Fibroblast of skin of scalp (primary cell): ENCODE results near the gene NBPF20. TPM values are rescaled to one million over a fixed set of nuclear protein-coding genes. Genes with fewer than 3 reads are reported as not detected.
"Not testable (repeated sequence)": the region's sequence is repeated elsewhere in the genome, so short reads cannot be mapped to it uniquely, and the experiment has no call there.

Experiments
- DNase-seq: peaks from one replicate; pipeline ENCODE4 v3.0.0-alpha.2; 2013
- polyA plus RNA-seq, 2 experiments: library from polyadenylated mRNA; unstranded; fragments of 120-200 nt; gene quantifications; one replicate each; pipeline ENCODE4 v1.2.1, GENCODE V29; 2013; ENCODE audit not compliant: insufficient read length in 2 of 2

Gene NBPF20, protein sequence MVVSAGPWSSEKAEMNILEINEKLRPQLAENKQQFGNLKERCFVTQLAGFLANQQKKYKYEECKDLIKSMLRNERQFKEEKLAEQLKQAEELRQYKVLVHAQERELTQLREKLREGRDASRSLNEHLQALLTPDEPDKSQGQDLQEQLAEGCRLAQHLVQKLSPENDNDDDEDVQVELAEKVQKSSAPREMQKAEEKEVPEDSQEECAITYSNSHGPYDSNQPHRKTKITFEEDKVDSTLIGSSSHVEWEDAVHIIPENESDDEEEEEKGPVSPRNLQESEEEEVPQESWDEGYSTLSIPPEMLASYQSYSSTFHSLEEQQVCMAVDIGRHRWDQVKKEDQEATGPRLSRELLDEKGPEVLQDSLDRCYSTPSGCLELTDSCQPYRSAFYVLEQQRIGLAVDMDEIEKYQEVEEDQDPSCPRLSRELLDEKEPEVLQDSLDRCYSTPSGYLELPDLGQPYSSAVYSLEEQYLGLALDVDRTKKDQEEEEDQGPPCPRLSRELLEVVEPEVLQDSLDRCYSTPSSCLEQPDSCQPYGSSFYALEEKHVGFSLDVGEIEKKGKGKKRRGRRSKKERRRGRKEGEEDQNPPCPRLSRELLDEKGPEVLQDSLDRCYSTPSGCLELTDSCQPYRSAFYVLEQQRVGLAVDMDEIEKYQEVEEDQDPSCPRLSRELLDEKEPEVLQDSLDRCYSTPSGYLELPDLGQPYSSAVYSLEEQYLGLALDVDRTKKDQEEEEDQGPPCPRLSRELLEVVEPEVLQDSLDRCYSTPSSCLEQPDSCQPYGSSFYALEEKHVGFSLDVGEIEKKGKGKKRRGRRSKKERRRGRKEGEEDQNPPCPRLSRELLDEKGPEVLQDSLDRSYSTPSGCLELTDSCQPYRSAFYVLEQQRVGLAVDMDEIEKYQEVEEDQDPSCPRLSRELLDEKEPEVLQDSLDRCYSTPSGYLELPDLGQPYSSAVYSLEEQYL (N-terminal part only)
- polyA plus RNA-seq (2013, experiment 1 of 2; ENCODE audit: insufficient read length): 0.69 TPM
- polyA plus RNA-seq (2013, experiment 2 of 2; ENCODE audit: insufficient read length): 0.86 TPM

DNA sequence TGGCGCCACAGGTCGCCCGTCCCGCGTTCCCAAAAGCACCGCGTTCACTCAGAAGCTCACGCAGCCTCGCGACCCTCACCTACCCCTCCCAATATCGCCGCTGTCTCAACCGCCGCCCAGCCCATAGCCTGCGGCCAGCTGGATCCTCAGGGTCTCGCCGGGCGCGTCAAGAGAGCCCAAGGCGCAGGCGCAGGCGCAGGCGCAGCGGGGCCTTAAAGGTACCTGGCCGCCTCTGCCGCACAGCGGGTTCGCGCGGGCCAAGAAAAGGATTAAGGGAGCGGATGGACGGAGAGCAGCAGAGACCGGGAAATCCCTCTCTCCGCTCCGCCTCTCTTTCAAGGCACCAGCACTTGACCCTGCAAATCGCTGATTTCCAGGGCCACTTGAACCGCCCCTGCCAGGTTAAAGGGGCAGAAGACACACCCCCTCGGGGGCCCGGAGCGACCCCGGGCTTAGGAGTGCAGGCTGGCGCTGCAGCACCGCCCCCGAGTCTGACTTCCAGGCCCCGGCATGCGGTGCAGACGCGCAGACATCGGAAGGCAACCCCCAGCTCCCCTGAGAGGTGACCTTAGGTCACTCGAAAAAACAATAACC lies at the start of gene NBPF20:
TSS of gene NBPF20 (minus strand) at position 168 of the 594 bp plus-strand sequence. CDS start 20,331 bp downstream, outside the sequence.
- peak; percentile 60 for DNase-seq

DNA sequence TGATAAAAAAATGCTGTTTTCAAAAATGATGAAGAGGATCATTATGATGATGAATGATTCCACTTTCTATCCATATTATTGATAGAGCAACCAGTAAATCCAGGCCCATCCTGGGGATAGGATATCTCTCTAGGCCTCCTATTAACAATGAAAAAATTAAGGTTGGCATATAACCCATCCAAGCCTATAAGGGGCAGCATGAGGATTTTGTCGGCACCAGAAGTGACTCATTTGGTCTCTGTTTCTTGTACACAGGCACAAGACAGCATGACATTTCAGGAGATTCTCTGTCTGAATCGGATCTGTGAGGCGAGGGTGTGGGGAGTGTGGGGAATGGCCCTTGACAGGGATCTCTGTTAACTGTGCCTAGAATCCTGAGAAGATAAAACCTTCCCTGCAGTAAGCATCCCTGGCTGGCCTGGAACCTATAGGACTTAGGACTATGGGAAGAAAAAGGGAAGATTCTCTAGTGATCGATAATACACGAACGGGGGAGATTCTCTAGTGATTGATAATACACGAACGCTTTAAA lies 49.5 kb upstream of the NBPF20 start:
- not testable (repeated sequence) for DNase-seq

DNA sequence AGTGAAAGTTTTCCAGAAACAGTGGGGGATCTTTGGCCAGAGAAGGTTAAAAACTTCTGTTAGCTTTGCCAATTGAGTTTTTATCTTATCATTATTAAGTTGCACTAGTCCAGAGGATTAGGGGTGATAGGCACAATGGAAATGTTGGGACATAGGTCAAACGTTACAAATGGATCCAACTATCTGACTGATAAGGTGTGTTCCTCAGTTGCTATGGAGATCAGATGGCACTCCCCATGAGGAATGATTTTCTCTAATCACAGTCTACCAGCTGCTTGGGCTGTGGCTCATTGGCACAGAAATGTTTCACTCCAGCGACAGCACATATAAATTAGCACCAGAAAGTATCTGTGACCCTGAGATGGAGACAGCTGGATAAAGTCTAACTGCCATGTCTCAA lies 47.3 kb upstream of the NBPF20 start:
- DNase-seq: not testable (repeated sequence)

DNA sequence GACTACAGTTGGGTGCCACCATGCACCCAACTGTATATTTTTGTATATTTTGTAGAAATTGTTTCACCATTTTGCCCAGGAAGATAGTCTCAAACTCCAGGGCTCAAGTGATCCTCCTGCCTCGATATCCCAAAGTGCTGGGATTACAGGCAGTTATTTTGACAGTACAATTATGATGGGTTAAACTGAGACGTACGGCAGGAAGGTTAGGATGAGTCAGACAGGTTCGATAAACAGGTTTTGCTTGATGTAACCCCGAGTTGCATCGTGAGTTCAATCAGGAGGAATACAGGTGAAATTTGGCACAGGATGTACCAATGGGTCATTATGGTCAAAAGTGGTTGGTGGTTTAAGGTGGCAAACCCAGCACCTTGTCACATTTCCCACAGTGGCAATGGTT lies 46.0 kb upstream of the NBPF20 start:
- not testable (repeated sequence) for DNase-seq

DNA sequence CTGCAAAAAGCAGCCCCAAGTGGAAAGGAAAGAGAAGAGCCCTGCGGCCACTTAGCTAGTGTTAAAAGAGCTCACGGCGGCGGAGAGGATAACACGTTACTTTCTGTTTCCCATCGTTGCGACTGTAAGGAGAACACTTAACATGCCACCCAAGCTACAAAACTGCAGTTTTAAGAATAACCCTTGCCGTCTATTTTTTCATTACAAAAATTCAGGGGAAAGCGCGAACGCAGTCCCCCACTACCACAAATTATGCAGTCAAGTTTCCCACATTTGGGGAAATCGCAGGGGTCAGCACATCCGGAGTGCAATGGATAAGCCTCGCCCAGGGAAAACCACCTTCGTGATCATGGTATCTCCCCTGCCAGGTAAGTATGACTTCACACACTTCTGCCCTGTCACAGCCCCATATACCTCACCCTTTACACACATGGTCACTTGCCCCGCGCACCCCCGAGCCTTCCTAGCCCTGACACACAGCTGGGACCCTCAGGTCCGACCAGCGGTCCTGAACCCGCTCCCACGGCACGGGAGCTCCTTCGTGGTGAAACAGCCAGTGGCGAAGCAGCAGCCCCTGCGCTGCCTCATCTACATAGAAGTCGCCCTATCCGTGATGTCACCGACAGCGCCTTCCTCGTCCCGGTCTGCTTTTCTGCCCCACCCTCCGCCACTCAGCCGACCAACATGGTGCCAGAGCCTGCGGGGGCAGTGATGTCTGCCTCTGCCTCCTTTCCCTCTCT lies 40.2 kb upstream of the NBPF20 start:
- peak; percentile 97 for DNase-seq

DNA sequence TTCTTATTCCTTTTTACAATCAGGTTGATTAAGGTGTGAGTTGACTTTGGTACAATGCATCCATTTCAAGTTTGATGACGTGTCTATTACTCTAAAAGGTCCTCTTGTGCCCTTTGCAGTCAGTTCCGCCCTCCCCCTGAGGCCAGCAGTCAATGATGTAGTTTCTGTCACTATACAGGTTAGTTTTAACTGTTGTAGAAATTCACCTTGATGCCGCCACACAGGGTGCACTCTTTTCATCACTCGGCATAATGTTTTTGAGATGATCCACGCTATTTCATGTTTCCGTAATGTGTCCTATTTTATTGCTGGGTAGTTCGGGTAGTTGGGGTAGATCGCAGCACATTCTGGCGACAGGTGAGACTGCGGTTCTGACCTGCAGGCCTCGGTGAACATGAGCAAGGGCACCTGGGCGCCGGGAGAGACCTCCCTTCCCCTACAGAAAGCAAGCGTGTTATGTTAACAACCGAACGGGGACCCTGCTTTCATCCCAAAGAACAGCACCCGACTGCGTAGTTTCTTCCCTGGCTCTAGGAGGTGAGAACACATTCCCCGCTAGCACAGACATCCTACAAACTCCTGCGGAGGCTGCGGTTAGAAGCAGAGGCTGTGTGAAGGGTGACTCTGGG lies 39.4 kb upstream of the NBPF20 start:
- DNase-seq: not testable (repeated sequence)

DNA sequence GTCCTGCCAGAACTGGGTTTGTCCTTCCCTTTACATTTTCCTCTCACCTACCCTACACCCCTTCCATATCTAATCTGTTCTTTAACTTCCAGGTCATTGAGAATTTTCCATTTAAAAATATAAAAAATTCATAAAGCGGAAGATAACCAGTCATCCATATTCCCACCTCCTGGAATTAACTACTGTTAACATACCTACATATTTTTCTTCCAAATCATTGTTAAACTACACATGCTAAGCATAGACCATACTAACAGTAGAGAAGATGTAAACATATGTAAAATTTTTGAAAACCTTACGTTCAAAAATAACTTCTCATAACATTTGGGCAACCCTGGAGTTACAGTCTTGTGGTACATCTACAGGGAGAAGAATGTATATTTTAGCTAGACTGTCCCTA lies 38.6 kb upstream of the NBPF20 start:
- not testable (repeated sequence) for DNase-seq

DNA sequence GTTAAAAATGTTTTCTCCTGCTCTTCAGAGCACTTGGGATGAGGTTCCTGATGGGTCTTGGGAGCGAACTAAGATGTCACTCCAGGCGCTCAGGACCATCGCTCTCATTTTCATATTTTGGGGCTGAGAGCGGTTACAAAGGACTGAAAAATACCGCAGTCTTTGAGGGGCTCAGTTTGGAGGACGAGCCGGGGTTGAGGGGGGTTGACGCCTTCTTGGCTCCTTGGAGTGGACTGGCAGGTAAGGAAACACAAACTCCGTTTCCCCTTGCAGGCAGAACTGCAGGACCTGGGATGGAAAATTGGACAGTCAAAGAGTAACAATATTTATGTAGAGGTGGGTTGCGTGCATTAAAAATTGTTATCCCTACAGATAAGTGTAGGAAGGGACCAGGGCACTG lies 35.3 kb upstream of the NBPF20 start:
- not testable (repeated sequence) for DNase-seq

DNA sequence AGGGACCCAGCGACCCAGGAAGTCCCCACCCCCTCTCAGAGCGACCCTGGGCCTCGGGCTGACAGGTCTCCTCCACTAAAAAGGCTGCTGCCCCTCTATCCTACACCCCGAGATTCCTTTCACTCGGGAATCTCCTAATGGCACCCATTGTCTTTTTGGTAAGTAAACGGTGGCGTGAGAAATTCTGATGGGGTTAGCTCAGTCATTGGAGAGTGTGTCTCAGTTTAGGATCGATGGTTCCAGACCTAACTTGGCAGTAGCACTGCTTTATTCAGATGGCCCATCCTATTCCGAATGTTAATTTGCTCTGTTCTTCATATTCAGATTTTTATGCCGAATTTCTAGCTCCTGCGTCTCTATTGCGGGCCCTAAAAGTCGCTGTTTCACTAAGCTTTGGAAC lies 34.6 kb upstream of the NBPF20 start:
- DNase-seq: not testable (repeated sequence)

DNA sequence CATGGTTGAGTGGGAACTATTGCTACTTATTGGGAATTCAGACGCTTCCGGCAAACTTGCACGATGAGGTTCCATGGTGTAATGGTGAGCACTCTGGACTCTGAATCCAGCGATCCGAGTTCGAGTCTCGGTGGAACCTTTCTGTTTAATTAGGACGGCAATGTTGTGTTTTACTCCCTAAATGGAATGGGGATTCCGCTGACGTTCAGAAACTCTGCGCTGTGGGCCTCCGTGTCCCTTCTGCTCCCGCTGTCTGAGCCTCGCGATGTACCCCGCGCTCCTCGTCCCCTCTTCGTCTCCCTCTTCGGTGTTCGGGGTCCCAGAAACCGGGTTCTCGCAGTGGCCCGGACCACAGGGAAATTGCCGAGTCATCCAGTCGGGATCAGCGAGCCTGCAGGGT lies 34.2 kb upstream of the NBPF20 start:
- not testable (repeated sequence) for DNase-seq

DNA sequence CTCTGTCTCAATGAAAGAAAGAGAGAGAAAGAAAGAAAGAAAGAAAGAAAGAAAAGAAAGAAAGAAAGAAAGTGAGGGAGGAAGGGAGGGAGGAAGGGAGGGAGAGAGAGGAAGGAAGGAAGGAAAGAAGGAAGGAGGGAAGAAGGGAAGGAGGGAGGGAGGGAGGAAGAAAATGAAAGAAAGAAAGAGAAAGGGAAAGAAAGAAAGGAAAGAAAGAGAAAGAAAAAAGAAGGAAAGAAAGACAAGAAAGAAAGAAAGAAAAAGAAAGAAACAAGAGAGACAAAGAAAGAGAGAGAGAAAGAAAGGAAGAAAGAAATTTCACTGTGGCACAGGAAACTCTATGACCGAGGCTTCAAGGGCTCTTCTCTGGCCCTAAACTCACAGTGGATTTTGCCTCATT lies 33.7 kb upstream of the NBPF20 start:
- DNase-seq: not testable (repeated sequence)

DNA sequence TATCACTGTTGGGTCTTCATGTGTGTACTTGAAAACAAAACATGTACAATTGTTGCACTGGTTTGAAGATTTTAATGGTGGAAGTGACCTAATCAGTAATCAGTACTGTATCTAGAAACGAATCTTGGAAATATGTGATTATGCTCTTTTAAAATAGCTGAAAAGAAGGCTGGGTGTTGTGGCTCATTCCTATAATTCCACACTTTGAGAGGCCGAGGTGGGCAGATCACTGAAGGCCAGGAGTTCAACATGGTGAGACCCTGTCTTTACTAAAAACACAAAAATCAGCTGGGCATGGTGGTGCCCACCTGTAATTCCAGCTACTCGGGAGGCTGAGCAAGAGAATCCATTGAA lies 29.4 kb upstream of the NBPF20 start:
- DNase-seq: not testable (repeated sequence)

DNA sequence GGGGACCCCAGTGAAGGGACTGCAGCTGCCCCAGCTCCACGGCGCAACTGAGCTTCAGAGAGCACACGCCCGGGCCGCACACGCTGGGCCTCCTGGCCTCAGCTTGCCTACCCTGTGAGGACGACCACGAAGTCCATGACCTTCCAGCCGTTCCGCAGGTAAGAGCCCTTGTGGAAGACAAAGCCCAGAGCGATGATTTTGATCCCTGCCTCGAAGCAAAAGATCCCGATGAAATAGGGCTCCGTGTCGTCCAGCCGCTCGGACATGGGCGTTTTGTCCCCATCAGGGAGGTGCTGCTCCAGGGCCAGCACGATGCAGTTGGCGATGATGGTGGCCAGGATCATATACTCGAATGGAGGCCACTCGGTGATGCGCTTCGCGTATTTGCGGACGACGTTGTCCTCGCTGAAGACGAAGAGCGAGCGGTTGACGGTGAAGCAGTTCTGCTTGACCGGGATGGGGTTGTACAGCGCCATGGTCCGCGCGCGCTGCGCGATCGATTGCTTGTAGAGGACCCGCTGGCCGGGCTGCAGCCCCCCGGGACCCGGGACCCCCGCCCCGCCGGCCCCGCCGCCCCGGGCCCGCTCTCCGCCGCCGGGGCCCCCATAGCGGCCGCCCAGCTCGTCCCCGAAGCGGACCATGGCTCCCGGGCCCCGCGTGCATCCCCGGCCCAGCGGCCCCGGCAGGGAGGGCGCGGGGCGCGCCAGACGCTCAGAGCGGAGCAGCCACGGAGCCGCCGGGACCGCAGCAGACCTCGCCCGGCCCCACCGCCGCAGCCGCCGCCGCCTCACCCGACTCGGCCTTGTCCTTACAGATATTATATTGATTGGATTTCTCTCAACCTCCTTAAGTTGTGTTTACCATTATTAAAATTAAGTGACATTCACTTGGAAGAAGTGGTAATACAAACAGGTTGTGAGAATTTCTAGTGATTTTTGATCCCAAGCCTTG lies 28.7 kb upstream of the NBPF20 start:
- not testable (repeated sequence) for DNase-seq

DNA sequence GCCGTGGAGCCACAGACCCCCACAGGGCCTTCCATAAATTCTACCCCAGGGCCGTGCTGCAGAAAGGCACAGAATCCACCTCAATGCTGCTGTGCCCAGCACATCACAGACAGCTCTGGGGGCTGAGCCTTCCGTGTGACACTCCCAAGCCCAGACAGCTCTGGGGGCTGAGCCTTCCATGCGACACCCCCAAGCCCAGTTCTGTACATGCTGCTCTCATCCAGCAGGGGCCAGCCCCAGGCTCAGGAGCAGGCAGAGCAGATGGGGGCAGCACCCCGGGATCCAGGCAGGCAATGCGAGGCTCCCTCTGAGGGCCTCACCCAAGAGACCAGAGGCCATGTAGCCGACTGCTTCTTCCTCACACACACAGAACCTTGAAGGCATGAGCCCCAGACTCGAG lies 27.1 kb upstream of the NBPF20 start:
- not testable (repeated sequence) for DNase-seq

DNA sequence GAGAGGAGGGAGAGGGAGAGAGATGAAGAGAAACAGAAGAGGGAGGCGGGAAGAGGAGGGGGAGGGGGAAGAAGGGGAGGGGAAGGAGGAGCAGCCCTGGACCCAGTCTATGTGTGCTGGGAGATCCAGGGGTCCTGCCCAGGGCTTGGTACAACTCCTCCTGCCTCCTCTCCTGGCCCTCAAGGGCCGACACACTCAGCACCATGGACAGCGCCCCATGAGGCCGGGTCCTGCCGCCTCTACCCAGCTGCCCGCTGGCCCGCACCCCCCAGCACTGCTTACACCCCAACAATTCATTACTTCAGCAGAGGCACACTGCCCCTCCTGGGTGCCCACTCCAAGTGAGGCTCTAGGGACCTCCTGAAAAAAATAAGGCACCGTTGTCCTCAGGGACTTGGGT lies 26.5 kb upstream of the NBPF20 start:
- DNase-seq: peak; percentile 22

DNA sequence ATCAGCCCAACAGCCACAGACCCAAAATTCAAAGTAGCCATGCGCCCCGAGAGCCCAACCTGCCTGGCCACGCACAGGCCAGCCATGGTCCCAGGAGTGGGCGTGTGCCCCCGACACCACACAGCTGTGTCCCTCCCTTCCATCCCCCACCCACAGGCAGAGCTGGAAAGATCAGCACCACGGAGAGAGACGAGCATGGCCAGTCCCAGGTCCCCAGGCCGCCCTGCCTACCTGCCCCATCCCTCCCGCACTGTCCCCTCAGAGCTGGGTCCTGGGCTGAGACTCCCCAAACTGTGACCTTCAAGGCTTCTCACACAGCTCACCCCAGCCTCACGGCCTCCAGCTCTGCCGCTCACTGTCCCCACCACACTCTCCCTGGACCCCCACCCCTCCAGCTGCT lies 19.8 kb upstream of the NBPF20 start:
- DNase-seq: not testable (repeated sequence)

DNA sequence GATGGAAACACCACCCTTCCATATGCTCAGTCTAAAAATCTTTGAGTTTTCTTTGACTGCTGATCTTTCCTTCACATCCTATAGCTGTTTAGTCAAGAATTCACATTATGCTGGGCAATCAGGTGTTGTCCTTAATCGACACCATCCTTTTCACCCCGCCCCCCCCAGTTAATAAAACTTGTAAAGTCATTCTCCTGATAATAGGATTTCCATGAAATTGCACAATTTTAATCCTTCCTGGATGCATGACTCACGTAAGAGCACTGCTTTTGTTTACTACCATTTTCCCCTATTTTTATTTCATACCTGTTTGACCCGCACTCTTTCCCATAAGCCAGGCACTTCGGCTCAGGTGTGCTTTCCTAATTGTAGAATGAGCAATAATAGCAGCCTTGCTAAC lies 16.9 kb upstream of the NBPF20 start:
- not testable (repeated sequence) for DNase-seq

DNA sequence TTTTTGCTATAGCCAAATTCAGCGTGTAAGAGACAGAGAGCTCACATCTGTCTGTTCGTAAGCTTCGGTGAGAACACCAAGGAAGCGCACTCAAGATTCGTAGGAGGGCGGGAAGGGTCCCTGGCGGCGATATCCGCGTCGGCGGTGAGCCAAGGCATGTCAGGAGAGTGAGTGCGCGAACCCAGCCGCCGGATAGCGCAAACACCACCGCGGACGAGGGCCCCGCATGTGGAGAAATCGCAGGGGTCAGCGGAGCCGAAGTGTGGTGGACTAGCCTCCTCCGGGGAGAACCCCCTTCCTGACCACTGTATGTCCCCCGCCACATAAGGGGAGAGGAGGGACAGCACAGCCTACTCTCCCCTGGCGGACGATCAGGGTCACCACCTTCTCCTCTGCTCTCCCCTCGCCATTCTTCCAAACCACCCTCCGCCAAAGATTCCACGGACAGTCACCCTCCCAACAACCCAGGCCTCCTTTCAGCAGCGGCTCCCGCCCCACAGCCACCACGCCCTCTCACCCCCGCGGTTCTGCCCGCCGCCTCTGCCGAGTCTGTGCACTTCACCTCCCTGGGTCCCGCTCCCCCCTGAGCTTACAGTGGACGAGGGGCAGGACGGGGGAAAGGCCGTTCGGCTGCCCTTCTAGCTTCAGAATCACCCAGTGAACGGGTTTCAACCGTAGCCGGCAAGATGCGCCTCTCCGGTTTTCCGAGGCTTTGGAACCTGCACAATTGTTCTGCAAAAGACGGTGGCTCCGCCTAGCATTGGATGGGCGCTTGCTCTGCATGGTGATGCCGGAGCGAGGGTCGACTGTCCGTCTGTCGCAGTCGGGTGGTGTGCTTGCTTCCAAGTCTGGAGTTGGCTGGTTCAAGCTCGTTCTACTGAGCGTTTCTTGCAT lies 6.2 kb upstream of the NBPF20 start:
- peak; percentile 1 for DNase-seq

DNA sequence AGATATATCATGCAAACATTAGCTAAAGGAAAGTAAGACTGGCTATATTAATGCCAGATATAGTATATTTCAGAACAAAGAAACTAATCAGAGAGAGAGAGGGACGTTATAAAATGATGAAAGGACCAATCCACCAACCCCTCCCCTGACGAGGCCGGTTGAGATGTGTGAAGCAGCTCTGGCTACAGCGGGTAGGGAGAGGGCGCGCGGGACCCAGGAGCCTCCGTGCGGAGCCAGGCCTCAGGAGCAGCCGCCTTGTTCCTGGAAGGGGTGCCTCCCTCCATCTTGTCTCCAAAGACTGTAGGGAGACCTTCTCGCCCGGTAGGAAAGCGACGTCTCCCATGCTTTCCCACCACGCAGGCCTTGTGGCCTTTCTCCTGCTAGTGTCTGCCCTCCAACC lies 5.4 kb upstream of the NBPF20 start:
- DNase-seq: not testable (repeated sequence)
